ENCODE results near the gene PSMC3.

GRCh38 chr11:47392546-47393162 lies 33.6 kb downstream of the PSMC3 start:
- no peak for TF ChIP-seq CTCF (conservative IDR thresholded peaks at IDR 0.05 in 1 of 2, IDR thresholded peaks at IDR 0.05 in 1 of 2; ENCODE audit: extremely low read depth in 1 of 2, insufficient read depth in 1 of 2, low read depth in 1 of 2, low read length in 2 of 2)
- no peak for TF ChIP-seq EZH2 (IDR thresholded peaks at IDR 0.05; ENCODE audit: borderline replicate concordance, low read length)
